HS-27A (cell line): ENCODE measurements around the gene TCTA.

Experiments used
- DNase-seq: peaks from one replicate; pipeline ENCODE4 v3.0.0-alpha.2; 2012; ENCODE audit warnings: low read depth, missing footprints

Gene TCTA

GRCh38 chr3:49410846-49411534 is 1.2 kb upstream of the TCTA start:
- DNase-seq, result no peak

- DNase-seq, result no peak
Observed at GRCh38 chr3:49411535-49411967, 672 bp upstream of the TCTA start.

- DNase-seq, result no peak
Observed at GRCh38 chr3:49412632-49413337, 562 bp downstream of the TCTA start.

- DNase-seq, result no peak
Observed at GRCh38 chr3:49413338-49413734, 1.1 kb downstream of the TCTA start.

- DNase-seq, result no peak
Observed at GRCh38 chr3:49414753-49415152, 2.5 kb downstream of the TCTA start.

GRCh38 chr3:49415931-49416601 is 3.8 kb downstream of the TCTA start:
- DNase-seq, result no peak

GRCh38 chr3:49416867-49417266 is 4.6 kb downstream of the TCTA start:
- DNase-seq, result no peak

- DNase-seq, result no peak
Observed at GRCh38 chr3:49417516-49418120, 5.4 kb downstream of the TCTA start.

- no peak for DNase-seq
Observed at GRCh38 chr3:49421890-49422378, 9.7 kb downstream of the TCTA start.

GRCh38 chr3:49422379-49423248 is 10.4 kb downstream of the TCTA start, which contains the start of gene AMT:
AMT (minus strand) TSS chr3:49422473; CDS start chr3:49422450, 23 bp downstream.
- DNase-seq, result no peak

GRCh38 chr3:49424816-49425215 is 12.6 kb downstream of the TCTA start:
- DNase-seq, result no peak

- no peak for DNase-seq
Observed at GRCh38 chr3:49427586-49427985, 15.4 kb downstream of the TCTA start.

GRCh38 chr3:49428752-49429080 is 16.5 kb downstream of the TCTA start:
- DNase-seq, result no peak

GRCh38 chr3:49434731-49435130 is 22.5 kb downstream of the TCTA start:
- no peak for DNase-seq

GRCh38 chr3:49445391-49445790 is 33.2 kb downstream of the TCTA start:
- DNase-seq, result no peak

- no peak for DNase-seq
Observed at GRCh38 chr3:49453621-49454020, 41.4 kb downstream of the TCTA start.

GRCh38 chr3:49454458-49454857 is 42.2 kb downstream of the TCTA start:
- no peak for DNase-seq

- DNase-seq, result no peak
Observed at GRCh38 chr3:49454898-49455681, 42.9 kb downstream of the TCTA start.

GRCh38 chr3:49456466-49456865 is 44.2 kb downstream of the TCTA start:
- DNase-seq, result peak; percentile 49

- DNase-seq, result no peak
Observed at GRCh38 chr3:49460188-49460890, 48.1 kb downstream of the TCTA start.
